HG02970 (cell line): ENCODE measurements around the gene SH3RF3.

Experiments used
- ATAC-seq: cut with Tn5 transposase; IDR thresholded peaks from one replicate; pipeline ENCODE4 v1.9.1; 2021; ENCODE audit warnings: mild to moderate bottlenecking, moderate library complexity, moderate number of reproducible peaks; ENCODE audit not compliant: unreplicated experiment, low FRiP score

The SH3RF3 gene

GRCh38 chr2:109499566-109499965 lies 370.6 kb downstream of the SH3RF3 start:
- ATAC-seq, result no peak

GRCh38 chr2:109500910-109501309 lies 371.9 kb downstream of the SH3RF3 start:
- no peak for ATAC-seq

- ATAC-seq, result no peak
Observed at GRCh38 chr2:109501461-109501860, 372.5 kb downstream of the SH3RF3 start.

- no peak for ATAC-seq
Observed at GRCh38 chr2:109503191-109503590, 374.2 kb downstream of the SH3RF3 start.

GRCh38 chr2:109507217-109507616 lies 378.2 kb downstream of the SH3RF3 start:
- ATAC-seq, result no peak

- no peak for ATAC-seq
Observed at GRCh38 chr2:109507828-109508227, 378.8 kb downstream of the SH3RF3 start.

GRCh38 chr2:109508556-109508955 lies 379.6 kb downstream of the SH3RF3 start:
- no peak for ATAC-seq

GRCh38 chr2:109510136-109511028 lies 381.4 kb downstream of the SH3RF3 start:
- no peak for ATAC-seq

- no peak for ATAC-seq
Observed at GRCh38 chr2:109511168-109511567, 382.2 kb downstream of the SH3RF3 start.

GRCh38 chr2:109512076-109512475 lies 383.1 kb downstream of the SH3RF3 start:
- ATAC-seq, result no peak

- no peak for ATAC-seq
Observed at GRCh38 chr2:109513230-109513629, 384.2 kb downstream of the SH3RF3 start.

- no peak for ATAC-seq
Observed at GRCh38 chr2:109513749-109514588, 385.0 kb downstream of the SH3RF3 start.

- no peak for ATAC-seq
Observed at GRCh38 chr2:109514857-109515256, 385.9 kb downstream of the SH3RF3 start.

GRCh38 chr2:109516445-109517117 lies 387.6 kb downstream of the SH3RF3 start:
- ATAC-seq, result no peak

GRCh38 chr2:109517118-109517889 lies 388.3 kb downstream of the SH3RF3 start:
- no peak for ATAC-seq

GRCh38 chr2:109519513-109519912 lies 390.5 kb downstream of the SH3RF3 start:
- ATAC-seq, result no peak

- ATAC-seq, result no peak
Observed at GRCh38 chr2:109521233-109522062, 392.4 kb downstream of the SH3RF3 start.

GRCh38 chr2:109522063-109522374 lies 393.0 kb downstream of the SH3RF3 start:
- ATAC-seq, result no peak

- no peak for ATAC-seq
Observed at GRCh38 chr2:109523121-109523520, 394.1 kb downstream of the SH3RF3 start.
